Measurements from ENCODE around the gene NR0B2. TPM values are rescaled to one million over a fixed set of nuclear protein-coding genes. Genes with fewer than 3 reads are reported as not detected.

Gene NR0B2
- total and polyA plus RNA-seq, 2 of the 13 experiments (the other 11 are each of a cell fraction or from before 2014, with no cell fraction given), result 72.5 to 133 TPM

DNA sequence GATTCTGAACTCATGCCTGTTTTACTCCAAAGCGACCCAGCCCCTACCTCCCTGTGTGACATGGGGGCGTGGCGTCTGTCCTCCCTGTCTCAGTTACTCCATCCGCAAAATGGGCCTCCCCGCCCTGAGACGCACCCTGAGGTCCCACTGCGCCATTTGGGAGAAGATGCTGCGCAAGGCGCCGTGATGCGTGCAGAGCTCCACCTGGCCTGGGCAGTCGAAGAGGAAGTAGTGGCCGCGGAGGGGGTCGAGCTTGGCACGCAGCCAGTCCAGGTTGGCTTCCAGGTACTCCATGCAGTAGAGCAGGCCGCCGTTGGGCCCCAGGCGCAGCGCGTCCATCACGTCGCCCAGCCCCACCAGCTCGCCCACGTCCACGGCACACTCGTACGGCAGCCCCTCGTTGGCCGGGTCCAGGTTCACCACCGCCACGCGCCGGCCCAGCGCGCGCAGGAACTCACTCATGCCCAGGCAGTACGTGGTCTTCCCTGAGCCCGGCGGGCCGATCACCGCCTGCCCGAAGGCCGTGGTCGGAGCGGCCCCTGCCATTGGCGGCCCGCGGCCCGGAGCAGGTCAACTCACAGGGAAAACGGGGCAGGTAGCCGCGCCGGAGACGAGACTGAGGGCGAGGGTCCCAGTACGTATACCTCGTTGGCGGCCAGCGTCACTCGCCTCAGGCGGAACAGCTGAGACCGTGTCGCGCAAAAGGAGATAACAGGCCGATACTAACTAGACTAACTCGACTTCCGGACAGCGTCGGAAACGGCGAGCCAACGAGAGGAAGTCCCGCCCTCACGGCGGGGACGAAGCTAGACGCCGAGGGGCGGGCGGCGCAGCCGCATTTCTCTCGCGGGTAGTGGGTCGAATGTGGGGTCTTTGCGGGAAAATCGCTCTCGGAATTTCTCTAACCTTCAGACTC, 24.0 kb downstream of the NR0B2 start, which contains the start of gene GPN2 (continued):
- no peak for TF ChIP-seq ZNF510 (CRISPR knock-in tag; IDR thresholded peaks at IDR 0.05; ENCODE audit: low read depth)
- TF ChIP-seq, protein P1, sequence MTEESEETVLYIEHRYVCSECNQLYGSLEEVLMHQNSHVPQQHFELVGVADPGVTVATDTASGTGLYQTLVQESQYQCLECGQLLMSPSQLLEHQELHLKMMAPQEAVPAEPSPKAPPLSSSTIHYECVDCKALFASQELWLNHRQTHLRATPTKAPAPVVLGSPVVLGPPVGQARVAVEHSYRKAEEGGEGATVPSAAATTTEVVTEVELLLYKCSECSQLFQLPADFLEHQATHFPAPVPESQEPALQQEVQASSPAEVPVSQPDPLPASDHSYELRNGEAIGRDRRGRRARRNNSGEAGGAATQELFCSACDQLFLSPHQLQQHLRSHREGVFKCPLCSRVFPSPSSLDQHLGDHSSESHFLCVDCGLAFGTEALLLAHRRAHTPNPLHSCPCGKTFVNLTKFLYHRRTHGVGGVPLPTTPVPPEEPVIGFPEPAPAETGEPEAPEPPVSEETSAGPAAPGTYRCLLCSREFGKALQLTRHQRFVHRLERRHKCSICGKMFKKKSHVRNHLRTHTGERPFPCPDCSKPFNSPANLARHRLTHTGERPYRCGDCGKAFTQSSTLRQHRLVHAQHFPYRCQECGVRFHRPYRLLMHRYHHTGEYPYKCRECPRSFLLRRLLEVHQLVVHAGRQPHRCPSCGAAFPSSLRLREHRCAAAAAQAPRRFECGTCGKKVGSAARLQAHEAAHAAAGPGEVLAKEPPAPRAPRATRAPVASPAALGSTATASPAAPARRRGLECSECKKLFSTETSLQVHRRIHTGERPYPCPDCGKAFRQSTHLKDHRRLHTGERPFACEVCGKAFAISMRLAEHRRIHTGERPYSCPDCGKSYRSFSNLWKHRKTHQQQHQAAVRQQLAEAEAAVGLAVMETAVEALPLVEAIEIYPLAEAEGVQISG (CRISPR knock-in tag; IDR thresholded peaks at IDR 0.05), result peak; percentile 87
- no peak; the same call in 1 of the 2 replicates for TF ChIP-seq ZBTB3 (CRISPR knock-in tag; IDR thresholded peaks at IDR 0.05; ENCODE audit: borderline replicate concordance, low read depth)
- TF ChIP-seq RBM39 (IDR thresholded peaks at IDR 0.05; ENCODE audit: low read depth, low read length, poor library complexity, severe bottlenecking), result peak; percentile 84
- TF ChIP-seq ZNF34 (CRISPR knock-in tag; IDR thresholded peaks at IDR 0.05; ENCODE audit: borderline replicate concordance), result peak; percentile 72; the same call in 1 of the 2 replicates
- TF ChIP-seq HNRNPL (IDR thresholded peaks at IDR 0.05; ENCODE audit: low read depth, low read length), result peak; percentile 71; the same call in 1 of the 2 replicates
- TF ChIP-seq, protein P2, sequence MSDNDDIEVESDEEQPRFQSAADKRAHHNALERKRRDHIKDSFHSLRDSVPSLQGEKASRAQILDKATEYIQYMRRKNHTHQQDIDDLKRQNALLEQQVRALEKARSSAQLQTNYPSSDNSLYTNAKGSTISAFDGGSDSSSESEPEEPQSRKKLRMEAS (IDR thresholded peaks at IDR 0.05), result peak; percentile 74
- peak; percentile 78 for TF ChIP-seq CBFB (CRISPR knock-in tag; IDR thresholded peaks at IDR 0.05)
- TF ChIP-seq ZNF83 (CRISPR knock-in tag; IDR thresholded peaks at IDR 0.05; ENCODE audit: borderline replicate concordance), result no peak
- no peak for TF ChIP-seq TBX3 (IDR thresholded peaks at IDR 0.05; ENCODE audit: borderline replicate concordance)
- TF ChIP-seq ZBTB8A (CRISPR knock-in tag; IDR thresholded peaks at IDR 0.05; ENCODE audit: borderline replicate concordance, low read depth), result 0 out of 2 replicates have a peak, but pooled peaks have one; percentile 83
- TF ChIP-seq ZNF17 (CRISPR knock-in tag; IDR thresholded peaks at IDR 0.05), result peak; percentile 69; the same call in 1 of the 2 replicates
- TF ChIP-seq, protein P3, sequence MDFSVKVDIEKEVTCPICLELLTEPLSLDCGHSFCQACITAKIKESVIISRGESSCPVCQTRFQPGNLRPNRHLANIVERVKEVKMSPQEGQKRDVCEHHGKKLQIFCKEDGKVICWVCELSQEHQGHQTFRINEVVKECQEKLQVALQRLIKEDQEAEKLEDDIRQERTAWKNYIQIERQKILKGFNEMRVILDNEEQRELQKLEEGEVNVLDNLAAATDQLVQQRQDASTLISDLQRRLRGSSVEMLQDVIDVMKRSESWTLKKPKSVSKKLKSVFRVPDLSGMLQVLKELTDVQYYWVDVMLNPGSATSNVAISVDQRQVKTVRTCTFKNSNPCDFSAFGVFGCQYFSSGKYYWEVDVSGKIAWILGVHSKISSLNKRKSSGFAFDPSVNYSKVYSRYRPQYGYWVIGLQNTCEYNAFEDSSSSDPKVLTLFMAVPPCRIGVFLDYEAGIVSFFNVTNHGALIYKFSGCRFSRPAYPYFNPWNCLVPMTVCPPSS (IDR thresholded peaks at IDR 0.05), result no peak
- no peak for TF ChIP-seq PLRG1 (conservative IDR thresholded peaks at IDR 0.05)
- TF ChIP-seq, protein P4, sequence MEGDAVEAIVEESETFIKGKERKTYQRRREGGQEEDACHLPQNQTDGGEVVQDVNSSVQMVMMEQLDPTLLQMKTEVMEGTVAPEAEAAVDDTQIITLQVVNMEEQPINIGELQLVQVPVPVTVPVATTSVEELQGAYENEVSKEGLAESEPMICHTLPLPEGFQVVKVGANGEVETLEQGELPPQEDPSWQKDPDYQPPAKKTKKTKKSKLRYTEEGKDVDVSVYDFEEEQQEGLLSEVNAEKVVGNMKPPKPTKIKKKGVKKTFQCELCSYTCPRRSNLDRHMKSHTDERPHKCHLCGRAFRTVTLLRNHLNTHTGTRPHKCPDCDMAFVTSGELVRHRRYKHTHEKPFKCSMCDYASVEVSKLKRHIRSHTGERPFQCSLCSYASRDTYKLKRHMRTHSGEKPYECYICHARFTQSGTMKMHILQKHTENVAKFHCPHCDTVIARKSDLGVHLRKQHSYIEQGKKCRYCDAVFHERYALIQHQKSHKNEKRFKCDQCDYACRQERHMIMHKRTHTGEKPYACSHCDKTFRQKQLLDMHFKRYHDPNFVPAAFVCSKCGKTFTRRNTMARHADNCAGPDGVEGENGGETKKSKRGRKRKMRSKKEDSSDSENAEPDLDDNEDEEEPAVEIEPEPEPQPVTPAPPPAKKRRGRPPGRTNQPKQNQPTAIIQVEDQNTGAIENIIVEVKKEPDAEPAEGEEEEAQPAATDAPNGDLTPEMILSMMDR (CRISPR knock-in tag; IDR thresholded peaks at IDR 0.05), result no peak; the same call in 1 of the 2 replicates
- TF ChIP-seq NR2F1 (CRISPR knock-in tag; IDR thresholded peaks at IDR 0.05), result no peak
- TF ChIP-seq, protein P5, sequence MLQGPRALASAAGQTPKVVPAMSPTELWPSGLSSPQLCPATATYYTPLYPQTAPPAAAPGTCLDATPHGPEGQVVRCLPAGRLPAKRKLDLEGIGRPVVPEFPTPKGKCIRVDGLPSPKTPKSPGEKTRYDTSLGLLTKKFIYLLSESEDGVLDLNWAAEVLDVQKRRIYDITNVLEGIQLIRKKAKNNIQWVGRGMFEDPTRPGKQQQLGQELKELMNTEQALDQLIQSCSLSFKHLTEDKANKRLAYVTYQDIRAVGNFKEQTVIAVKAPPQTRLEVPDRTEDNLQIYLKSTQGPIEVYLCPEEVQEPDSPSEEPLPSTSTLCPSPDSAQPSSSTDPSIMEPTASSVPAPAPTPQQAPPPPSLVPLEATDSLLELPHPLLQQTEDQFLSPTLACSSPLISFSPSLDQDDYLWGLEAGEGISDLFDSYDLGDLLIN (CRISPR knock-in tag; IDR thresholded peaks at IDR 0.05; ENCODE audit: borderline replicate concordance), result 0 out of 2 replicates have a peak, but pooled peaks have one; percentile 47
- no peak for TF ChIP-seq TCF12 (IDR thresholded peaks at IDR 0.05)
- TF ChIP-seq TCF12 (CRISPR knock-in tag; IDR thresholded peaks at IDR 0.05), result no peak
- TF ChIP-seq ZFP37 (CRISPR knock-in tag; IDR thresholded peaks at IDR 0.05; ENCODE audit: borderline replicate concordance), result no peak; the same call in 1 of the 2 replicates
- TF ChIP-seq ZNF747 (CRISPR knock-in tag; IDR thresholded peaks at IDR 0.05; ENCODE audit: borderline replicate concordance), result peak; percentile 97

All from HepG2 (cell line).